Fibroblast of pulmonary artery (primary cell): ENCODE measurements around the gene CDC26.
"Not testable (repeated sequence)": the region's sequence is repeated elsewhere in the genome, so short reads cannot be mapped to it uniquely, and the experiment has no call there.

Experiments
- DNase-seq: peaks from one replicate; pipeline ENCODE4 v3.0.0-alpha.2; 2010; ENCODE audit warnings: low read depth
- H3K4me3 ChIP-seq: replicated peaks from 2 replicates; pipeline ENCODE4 v1.5.1; 2011; ENCODE audit warnings: low read depth, mild to moderate bottlenecking, control low read depth, low read length, moderate library complexity
- TF ChIP-seq, protein P1 (sequence below): IDR thresholded peaks from 2 replicates; pipeline ENCODE4 v1.5.1; 2011; ENCODE audit warnings: mild to moderate bottlenecking, control low read depth, low read length, inconsistent platforms; ENCODE audit errors: missing control alignments

CDC26 gene

DNA sequence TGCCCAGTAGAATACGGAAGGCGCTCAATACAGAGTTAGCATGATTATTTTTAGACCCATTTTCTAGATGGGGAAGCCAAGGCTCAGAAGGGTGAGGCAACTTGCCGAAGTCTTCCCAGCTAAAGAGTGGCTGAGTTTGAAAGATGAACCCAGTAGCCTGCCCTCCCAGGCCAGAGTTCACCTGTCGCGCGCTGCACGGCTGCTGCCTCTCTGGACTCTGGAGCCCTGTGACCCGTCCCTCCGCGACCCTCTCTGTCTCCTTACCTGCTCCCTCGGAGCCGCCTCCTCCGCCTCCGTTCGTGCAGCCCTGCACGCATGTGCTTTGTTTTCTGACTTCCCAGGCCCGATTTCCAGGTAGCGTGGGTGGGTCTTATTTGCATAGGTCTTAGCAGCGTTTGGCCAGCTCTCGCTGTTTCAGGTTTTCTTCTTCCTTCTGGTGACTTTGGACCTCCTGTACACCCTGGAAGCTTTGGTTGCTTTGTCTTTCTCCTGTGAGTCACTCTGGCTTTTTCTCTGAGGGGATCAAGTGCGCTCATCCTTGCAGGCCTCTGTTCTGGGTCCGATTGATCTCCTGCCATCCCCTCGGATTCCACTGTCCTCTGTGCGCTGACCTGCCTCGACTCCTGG is 27.5 kb upstream of the CDC26 start, which contains the start of gene RNF183:
Gene RNF183, minus strand, starts transcription at position 585 of the 627 bp plus-strand sequence. CDS start 5,192 bp downstream, outside the sequence.
- TF ChIP-seq, protein P1, sequence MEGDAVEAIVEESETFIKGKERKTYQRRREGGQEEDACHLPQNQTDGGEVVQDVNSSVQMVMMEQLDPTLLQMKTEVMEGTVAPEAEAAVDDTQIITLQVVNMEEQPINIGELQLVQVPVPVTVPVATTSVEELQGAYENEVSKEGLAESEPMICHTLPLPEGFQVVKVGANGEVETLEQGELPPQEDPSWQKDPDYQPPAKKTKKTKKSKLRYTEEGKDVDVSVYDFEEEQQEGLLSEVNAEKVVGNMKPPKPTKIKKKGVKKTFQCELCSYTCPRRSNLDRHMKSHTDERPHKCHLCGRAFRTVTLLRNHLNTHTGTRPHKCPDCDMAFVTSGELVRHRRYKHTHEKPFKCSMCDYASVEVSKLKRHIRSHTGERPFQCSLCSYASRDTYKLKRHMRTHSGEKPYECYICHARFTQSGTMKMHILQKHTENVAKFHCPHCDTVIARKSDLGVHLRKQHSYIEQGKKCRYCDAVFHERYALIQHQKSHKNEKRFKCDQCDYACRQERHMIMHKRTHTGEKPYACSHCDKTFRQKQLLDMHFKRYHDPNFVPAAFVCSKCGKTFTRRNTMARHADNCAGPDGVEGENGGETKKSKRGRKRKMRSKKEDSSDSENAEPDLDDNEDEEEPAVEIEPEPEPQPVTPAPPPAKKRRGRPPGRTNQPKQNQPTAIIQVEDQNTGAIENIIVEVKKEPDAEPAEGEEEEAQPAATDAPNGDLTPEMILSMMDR = no peak
- no peak for DNase-seq
- H3K4me3 ChIP-seq = no peak within 1 kb of the TSS

DNA sequence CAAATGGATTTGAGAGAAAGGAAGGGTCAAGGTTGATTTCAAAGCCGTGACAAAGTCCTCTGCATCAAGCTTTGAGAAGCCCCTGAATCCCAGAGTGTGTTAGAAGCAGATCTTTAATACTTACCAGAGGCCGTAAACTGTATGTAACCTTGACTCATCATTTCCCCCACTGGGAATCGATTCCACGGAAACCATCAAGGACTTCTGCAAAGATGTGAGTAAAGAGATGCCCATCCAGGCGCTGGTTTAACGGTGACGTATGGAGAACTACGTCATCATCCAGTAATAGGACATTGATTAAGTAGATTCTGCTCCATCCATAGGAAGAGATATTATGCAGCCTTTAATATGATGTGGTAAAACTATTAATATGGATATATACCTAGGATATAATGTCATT is 26.2 kb upstream of the CDC26 start:
- no peak for DNase-seq
- no peak overlapping the region for H3K4me3 ChIP-seq
- TF ChIP-seq, protein P1 = no peak

DNA sequence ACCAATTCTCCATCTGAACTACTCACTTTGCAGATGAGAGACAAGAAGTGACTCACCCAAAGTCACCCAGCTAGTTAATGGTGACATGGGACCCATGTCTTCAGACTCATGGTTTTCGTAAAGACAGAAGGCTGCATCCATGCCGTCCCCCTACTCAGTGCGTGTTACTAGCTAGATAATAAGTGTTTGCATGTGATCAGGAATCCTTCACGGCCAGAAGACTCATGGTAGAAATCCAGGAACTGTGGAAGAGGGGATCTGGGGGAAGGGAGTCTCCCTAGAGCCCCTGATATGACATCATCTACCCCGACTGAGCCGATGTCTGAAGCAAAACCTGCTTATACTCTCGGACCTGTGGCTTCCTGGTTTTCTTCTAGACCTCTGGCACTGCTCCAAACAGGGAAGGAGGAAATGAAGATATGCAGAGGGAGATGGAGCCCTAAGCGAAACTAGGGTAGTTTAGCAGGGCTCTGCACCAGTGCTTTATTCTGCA is 24.5 kb upstream of the CDC26 start:
- peak; percentile 58 for DNase-seq
- TF ChIP-seq, protein P1 = no peak
- no peak overlapping the region for H3K4me3 ChIP-seq

DNA sequence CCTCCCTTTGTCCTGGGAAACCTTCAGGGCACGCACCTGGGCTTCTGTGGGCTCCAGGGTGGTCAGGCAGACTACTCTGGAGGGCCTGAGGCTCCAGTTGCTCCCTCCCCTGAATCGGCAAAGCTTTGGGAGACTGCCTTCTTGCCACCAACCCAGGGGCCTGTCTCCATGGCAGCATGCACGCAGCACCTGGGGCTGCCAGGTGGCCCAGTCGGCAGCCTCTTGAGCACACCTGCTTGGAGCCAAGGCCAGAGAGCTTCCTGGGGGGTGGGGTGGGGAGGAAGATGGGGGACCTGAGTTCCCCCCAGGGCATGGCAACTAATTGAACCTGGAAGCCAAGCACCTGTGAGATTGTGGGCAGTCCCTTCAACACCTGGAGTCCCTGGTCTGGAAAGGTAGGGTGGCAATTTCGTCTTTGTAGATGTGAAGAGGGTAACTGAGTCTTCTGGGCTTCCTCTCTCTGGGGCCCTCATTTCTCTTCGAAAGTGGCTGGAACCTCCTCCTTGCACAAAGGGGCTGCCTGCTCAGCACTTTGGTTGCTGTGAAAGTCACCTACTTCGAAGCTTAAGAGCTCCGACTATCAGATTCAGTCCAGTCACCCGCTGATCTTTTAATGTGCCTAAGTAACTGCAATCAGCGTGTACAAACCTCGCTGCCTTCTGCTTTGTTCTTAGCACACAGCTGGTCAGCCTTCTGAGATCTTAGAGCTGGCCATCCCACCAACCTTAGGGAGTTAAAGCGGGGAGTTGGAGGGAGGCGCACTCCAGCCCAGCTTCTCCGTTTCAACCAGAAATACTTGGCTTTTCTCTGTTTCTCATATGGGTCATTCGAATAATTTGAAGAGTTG is 23.8 kb upstream of the CDC26 start:
- TF ChIP-seq, protein P1 = no peak
- no peak for DNase-seq
- H3K4me3 ChIP-seq = no peak overlapping the region

DNA sequence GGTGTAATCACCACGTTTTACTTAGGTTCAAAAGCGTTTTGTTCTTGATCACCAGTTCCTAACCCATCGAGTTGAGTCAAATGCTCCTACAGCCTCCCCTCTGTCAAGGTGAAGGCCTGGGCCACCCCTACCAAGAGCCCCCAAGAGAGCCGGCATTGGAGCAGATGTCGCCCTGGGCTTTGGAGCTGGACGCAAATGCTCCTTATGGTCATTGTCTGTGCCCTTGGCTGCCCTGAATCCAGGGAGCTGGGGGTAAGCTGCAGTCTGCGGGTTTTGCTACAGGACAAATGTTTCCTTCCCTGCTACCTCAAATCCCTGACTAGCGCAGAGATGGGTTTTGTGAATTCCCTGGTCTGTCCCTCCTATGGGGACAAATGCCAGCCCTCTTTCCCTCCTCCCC is 22.9 kb upstream of the CDC26 start:
- TF ChIP-seq, protein P1 = no peak

DNA sequence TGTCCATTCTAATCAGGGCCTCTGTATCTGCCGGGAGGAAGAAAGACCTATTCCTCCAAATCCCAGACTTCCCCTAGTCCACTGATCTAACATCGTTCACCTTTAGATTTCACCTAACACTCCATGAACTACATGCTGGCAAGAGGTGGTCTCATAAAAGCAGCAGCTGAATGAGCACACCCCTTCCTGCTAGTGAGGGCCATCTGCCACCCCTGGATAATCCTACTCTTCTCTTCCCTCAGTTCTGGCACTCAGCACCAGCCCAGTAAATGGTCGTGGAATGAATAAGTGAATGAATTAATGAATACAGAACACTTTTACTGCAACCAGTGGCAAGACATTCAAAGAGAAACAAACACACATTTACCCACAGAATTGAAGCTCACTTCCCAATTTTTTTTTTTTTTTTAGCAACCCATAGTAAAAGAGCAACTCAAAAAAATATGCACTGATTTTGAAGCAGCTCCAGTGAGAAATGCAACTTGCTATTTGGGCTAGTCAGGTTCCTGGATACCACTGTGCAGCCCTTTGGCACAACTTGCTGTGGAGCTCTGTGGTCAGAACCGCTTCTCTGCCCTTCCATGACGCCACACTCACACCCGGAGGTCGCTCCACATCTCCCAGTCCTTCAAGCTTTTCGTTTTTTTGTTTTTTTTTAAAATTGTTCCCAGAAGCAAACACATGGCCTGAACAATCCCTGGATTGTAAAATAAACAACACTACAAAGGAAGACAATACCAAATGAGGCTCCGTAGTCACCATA is 21.6 kb upstream of the CDC26 start:
- TF ChIP-seq, protein P1 = no peak
- no peak for DNase-seq
- no peak overlapping the region for H3K4me3 ChIP-seq

More for the DNA sequence above, 22.9 kb upstream of the CDC26 start:
- no peak overlapping the region for H3K4me3 ChIP-seq
- DNase-seq = no peak

DNA sequence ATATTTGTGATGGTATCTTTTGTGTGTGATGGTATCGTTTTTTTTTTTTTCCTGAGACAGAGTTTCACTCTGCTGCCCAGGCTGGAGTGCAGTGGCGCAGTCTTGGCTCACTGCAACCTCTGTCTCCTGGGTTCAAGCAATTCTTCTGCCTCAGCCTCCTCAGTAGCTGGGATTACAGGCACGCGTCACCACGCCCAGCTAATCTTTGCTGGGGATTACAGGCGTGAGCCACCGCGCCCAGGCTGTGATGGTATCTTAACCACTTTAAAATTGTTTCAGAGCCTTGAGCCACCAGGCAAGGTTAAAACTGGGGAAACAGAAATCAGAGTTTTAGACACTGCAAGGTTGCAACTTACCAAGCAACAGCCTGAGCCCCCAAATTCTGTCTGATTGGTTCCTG is 20.9 kb upstream of the CDC26 start:
- not testable (repeated sequence) for H3K4me3 ChIP-seq, DNase-seq
